SU-DHL-6 (cell line): ENCODE results near the gene RNF150.

Experiments
- H2AFZ ChIP-seq: fragments of 200-600 bp; sonication (generic); 2 replicates; pipeline ENCODE4 v1.6.1; 2014; ENCODE audit warnings: low read depth, mild to moderate bottlenecking, moderate library complexity, mixed read lengths, antibody characterized with exemption, low read length; ENCODE audit not compliant: severe bottlenecking
- H3F3A ChIP-seq: fragments of 200-600 bp; shearing (Covaris generic); 2 replicates; pipeline ENCODE4 v1.6.0; 2016; ENCODE audit warnings: antibody characterized with exemption, mild to moderate bottlenecking; ENCODE audit not compliant: insufficient read depth
- H3K27ac ChIP-seq: fragments of 200-600 bp; sonication (generic); 2 replicates; pipeline ENCODE4 v1.5.1; 2016; ENCODE audit warnings: low read depth, mild to moderate bottlenecking, low read length, moderate library complexity, mixed read lengths
- H3K27me3 ChIP-seq: fragments of 200-600 bp; sonication (generic), shearing (Covaris generic); 2 replicates; pipeline ENCODE4 v1.6.0; 2014; ENCODE audit warnings: mild to moderate bottlenecking, low read length
- H3K36me3 ChIP-seq: fragments of 200-600 bp; sonication (generic); 2 replicates; pipeline ENCODE4 v1.6.1; 2014; ENCODE audit warnings: mild to moderate bottlenecking, low read length, mixed read lengths
- H3K4me2 ChIP-seq: fragments of 300-600, 200-600 bp; shearing (Covaris generic), sonication (generic); 2 replicates; pipeline ENCODE4 v1.6.0; 2014; ENCODE audit warnings: low read length, low read depth, mild to moderate bottlenecking; ENCODE audit not compliant: poor library complexity, severe bottlenecking
- H3K4me3 ChIP-seq: fragments of 200-600 bp; sonication (generic); 2 replicates; pipeline ENCODE4 v1.5.1; 2014; ENCODE audit warnings: antibody characterized with exemption, low read length, mild to moderate bottlenecking, mixed read lengths; ENCODE audit not compliant: insufficient read depth, poor library complexity, severe bottlenecking
- H3K79me2 ChIP-seq: fragments of 200-600 bp; sonication (generic); 2 replicates; pipeline ENCODE4 v1.6.1; 2014; ENCODE audit warnings: mild to moderate bottlenecking, low read length, moderate library complexity; ENCODE audit not compliant: insufficient read depth
- H3K9ac ChIP-seq: fragments of 200-600 bp; sonication (generic); 2 replicates; pipeline ENCODE4 v1.7.0; 2014; ENCODE audit warnings: mild to moderate bottlenecking, low read length
- H3K9me2 ChIP-seq: fragments of 200-600 bp; sonication (generic); replicated peaks from 2 replicates; pipeline ENCODE4 v1.6.1; 2014; ENCODE audit warnings: low read length; ENCODE audit not compliant: insufficient read depth
- H3K9me3 ChIP-seq: fragments of 200-600 bp; sonication (generic); 2 replicates; pipeline ENCODE4 v1.6.1; 2014; ENCODE audit warnings: low read length, mixed read lengths; ENCODE audit not compliant: insufficient read depth
- H4K20me1 ChIP-seq: fragments of 200-600 bp; sonication (generic); 2 replicates; pipeline ENCODE4 v1.6.1; 2014; ENCODE audit warnings: low read depth, mild to moderate bottlenecking, antibody characterized with exemption, low read length, moderate library complexity, mixed read lengths
- CTCF ChIP-seq: fragments of 200-600 bp; sonication (generic); IDR thresholded peaks from one replicate; pipeline ENCODE4 v1.5.1; 2017; ENCODE audit warnings: antibody characterized with exemption, mild to moderate bottlenecking, low read length, moderate library complexity; ENCODE audit not compliant: insufficient read depth, poor library complexity, severe bottlenecking
- EZH2phosphoT487 ChIP-seq: fragments of 200-600 bp; sonication (generic), shearing (Covaris generic); conservative IDR thresholded peaks from 2 replicates; pipeline ENCODE4 v1.6.1; 2018; ENCODE audit warnings: mild to moderate bottlenecking, antibody characterized with exemption, low read length, moderate library complexity, mixed read lengths

RNF150 gene

GRCh38 chr4:140839888-140840790, 293.1 kb downstream of the RNF150 start:
- no peak overlapping the region for H3K4me3 ChIP-seq
- no peaks in the 10 kb centered on the region for H3K79me2 ChIP-seq
- no peaks in the 10 kb centered on the region for H4K20me1 ChIP-seq
- H3K9me2 ChIP-seq = no peaks in the 10 kb centered on the region
- H3K27me3 ChIP-seq = no peaks in the 10 kb centered on the region
- no peak overlapping the region for H2AFZ ChIP-seq
- no peak overlapping the region for H3K4me2 ChIP-seq
- no peaks in the 10 kb centered on the region for H3F3A ChIP-seq
- H3K36me3 ChIP-seq = no peaks in the 10 kb centered on the region
- no peak overlapping the region for H3K27ac ChIP-seq
- TF ChIP-seq EZH2phosphoT487 (no peak), CTCF (no peak)
- H3K9me3 ChIP-seq = no peaks in the 10 kb centered on the region
- no peak overlapping the region for H3K9ac ChIP-seq

- H2AFZ ChIP-seq = no peak overlapping the region
- H3K4me3 ChIP-seq = no peak overlapping the region
- no peaks in the 10 kb centered on the region for H4K20me1 ChIP-seq
- H3K9me2 ChIP-seq = no peaks in the 10 kb centered on the region
- no peak overlapping the region for H3K9ac ChIP-seq
- no peaks in the 10 kb centered on the region for H3K9me3 ChIP-seq
- H3K36me3 ChIP-seq = no peaks in the 10 kb centered on the region
- no peaks in the 10 kb centered on the region for H3K79me2 ChIP-seq
- TF ChIP-seq CTCF = no peak
- TF ChIP-seq EZH2phosphoT487 = no peak
- no peaks in the 10 kb centered on the region for H3K27me3 ChIP-seq
- H3K4me2 ChIP-seq = no peak overlapping the region
- H3F3A ChIP-seq = no peaks in the 10 kb centered on the region
- no peak overlapping the region for H3K27ac ChIP-seq
Measured at GRCh38 chr4:140839406-140839805, 293.9 kb downstream of the RNF150 start.

- H3K9me3 ChIP-seq = no peaks in the 10 kb centered on the region
- H3K27me3 ChIP-seq = no peaks in the 10 kb centered on the region
- no peak overlapping the region for H2AFZ ChIP-seq
- no peaks in the 10 kb centered on the region for H3F3A ChIP-seq
- no peaks in the 10 kb centered on the region for H3K9me2 ChIP-seq
- TF ChIP-seq CTCF (no peak), EZH2phosphoT487 (no peak)
- no peaks in the 10 kb centered on the region for H3K79me2 ChIP-seq
- H3K27ac ChIP-seq = no peak overlapping the region
- H3K36me3 ChIP-seq = no peaks in the 10 kb centered on the region
- no peak overlapping the region for H3K4me2 ChIP-seq
- no peaks in the 10 kb centered on the region for H4K20me1 ChIP-seq
- H3K9ac ChIP-seq = no peak overlapping the region
- no peak overlapping the region for H3K4me3 ChIP-seq
Measured at GRCh38 chr4:140837736-140838135, 295.5 kb downstream of the RNF150 start.
